Hepatocyte (in vitro differentiated cells): ENCODE data around the gene PI16. TPM values are rescaled to one million over a fixed set of nuclear protein-coding genes. Genes with fewer than 3 reads are reported as not detected.

ENCODE experiments used
- DNase-seq: peaks from one replicate; pipeline ENCODE4 v3.0.0-alpha.2; 2016; ENCODE audit warnings: low spot score
- H2AFZ ChIP-seq: fragments of 200-600 bp; sonication (generic); 2 replicates; pipeline ENCODE4 v1.6.0; 2016; ENCODE audit warnings: antibody characterized with exemption, mild to moderate bottlenecking
- H3K27ac ChIP-seq: fragments of 200-600 bp; sonication (generic); 2 replicates; pipeline ENCODE4 v1.5.1; 2016; ENCODE audit warnings: mild to moderate bottlenecking
- H3K27me3 ChIP-seq: fragments of 200-600 bp; sonication (generic); 2 replicates; pipeline ENCODE4 v1.6.1; 2016
- H3K36me3 ChIP-seq: fragments of 200-600 bp; sonication (generic); replicated peaks from 2 replicates; pipeline ENCODE4 v1.5.1; 2016; ENCODE audit warnings: low read depth; ENCODE audit not compliant: insufficient read depth
- H3K4me1 ChIP-seq: fragments of 200-600 bp; sonication (generic); 2 replicates; pipeline ENCODE4 v1.5.1; 2016; ENCODE audit warnings: mild to moderate bottlenecking, moderate library complexity; ENCODE audit not compliant: insufficient read depth
- H3K4me2 ChIP-seq: fragments of 200-600 bp; sonication (generic); 2 replicates; pipeline ENCODE4 v1.6.0; 2016
- H3K4me3 ChIP-seq: fragments of 200-600 bp; sonication (generic); 2 replicates; pipeline ENCODE4 v1.5.1; 2016; ENCODE audit warnings: mild to moderate bottlenecking
- H3K79me2 ChIP-seq: fragments of 200-600 bp; sonication (generic); 2 replicates; pipeline ENCODE4 v1.6.0; 2017; ENCODE audit warnings: mild to moderate bottlenecking
- H3K9me2 ChIP-seq: fragments of 200-600 bp; sonication (generic); replicated peaks from 2 replicates; pipeline ENCODE4 v1.6.0; 2017; ENCODE audit warnings: mild to moderate bottlenecking; ENCODE audit not compliant: insufficient read depth
- H3K9me3 ChIP-seq: fragments of 200-600 bp; sonication (generic); 2 replicates; pipeline ENCODE4 v1.5.1; 2016; ENCODE audit warnings: low read depth, mild to moderate bottlenecking
- H4K20me1 ChIP-seq: fragments of 200-600 bp; sonication (generic); 2 replicates; pipeline ENCODE4 v1.6.0; 2016; ENCODE audit warnings: mild to moderate bottlenecking; ENCODE audit not compliant: insufficient read depth, poor library complexity, severe bottlenecking
- EZH2 ChIP-seq: fragments of 200-600 bp; sonication (generic); IDR thresholded peaks from 2 replicates; pipeline ENCODE4 v1.6.1; 2016; ENCODE audit warnings: antibody characterized with exemption, mild to moderate bottlenecking, borderline replicate concordance
- EZH2phosphoT487 ChIP-seq: fragments of 200-600 bp; sonication (generic); IDR thresholded peaks from one replicate; pipeline ENCODE4 v1.6.1; 2018; ENCODE audit warnings: antibody characterized with exemption, mild to moderate bottlenecking, low read depth, moderate library complexity; ENCODE audit not compliant: unreplicated experiment, severe bottlenecking
- WGBS: methylation state at CpG from one replicate; pipeline ENCODE4 v1.1.6; 2016; ENCODE audit warnings: low lambda C conversion rate; ENCODE audit errors: missing lambda C conversion rate; 5-methylcytosine and 5-hydroxymethylcytosine counted together
- polyA plus RNA-seq: library from polyadenylated mRNA; unstranded; fragments of >200 nt; fragmentation: Nextera tagmentation; extraction: Ambion mirVana; gene quantifications from 2 replicates; pipeline ENCODE4 v1.2.1, GENCODE V29; 2016
- total RNA-seq: library from RNA; depleted of rRNA; stranded (reverse); fragments of >200 nt; gene quantifications from 2 replicates; pipeline ENCODE4 v1.2.3, GENCODE V29; 2014
- TF ChIP-seq, protein P1 (sequence below): fragments of 200-600 bp; sonication (generic); IDR thresholded peaks from 2 replicates; pipeline ENCODE4 v1.5.1; 2016; ENCODE audit warnings: antibody characterized with exemption, mild to moderate bottlenecking; ENCODE audit not compliant: poor library complexity

The PI16 gene
- total and polyA plus RNA-seq, 2 experiments from 2014 or later, result not detected

DNA sequence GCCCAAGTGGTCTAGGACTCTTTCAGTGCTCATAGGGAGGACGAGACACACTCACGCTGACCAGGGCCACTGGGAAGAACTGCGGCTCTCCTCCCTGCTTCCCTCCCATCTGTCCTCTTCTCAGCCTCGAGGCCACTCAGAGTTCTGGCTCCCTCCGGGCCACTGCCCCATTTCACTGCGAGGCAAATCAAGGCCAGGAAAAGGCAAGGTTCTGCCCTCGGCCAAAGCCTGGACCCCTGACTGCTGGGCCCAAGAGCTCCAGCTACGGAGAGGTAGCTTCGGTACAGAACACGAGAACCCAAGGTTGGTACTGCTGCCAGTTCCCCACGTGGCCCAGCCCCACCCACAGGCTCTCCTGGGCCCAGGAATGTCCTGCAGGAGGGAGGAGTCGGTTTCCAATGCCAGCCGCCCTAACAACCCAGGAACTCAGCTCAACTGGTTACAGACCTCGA, 14.7 kb downstream of the PI16 start:
- Histone ChIP-seq H4K20me1 (no peaks in the 10 kb centered on the region), H3K9me3 (no peaks in the 10 kb centered on the region), H3K27me3 (no peaks in the 10 kb centered on the region), H2AFZ (no peak overlapping the region), H3K9me2 (no peaks in the 10 kb centered on the region), H3K4me1 (no peaks in the 10 kb centered on the region), H3K4me2 (no peak overlapping the region), H3K4me3 (no peak overlapping the region), H3K79me2 (no peaks in the 10 kb centered on the region), H3K36me3 (no peaks in the 10 kb centered on the region), H3K27ac (no peak overlapping the region)
- no peak for TF ChIP-seq EZH2
- WGBS, result 95% methylated on average over 14 of the region's 14 CpGs
- no peak for DNase-seq

DNA sequence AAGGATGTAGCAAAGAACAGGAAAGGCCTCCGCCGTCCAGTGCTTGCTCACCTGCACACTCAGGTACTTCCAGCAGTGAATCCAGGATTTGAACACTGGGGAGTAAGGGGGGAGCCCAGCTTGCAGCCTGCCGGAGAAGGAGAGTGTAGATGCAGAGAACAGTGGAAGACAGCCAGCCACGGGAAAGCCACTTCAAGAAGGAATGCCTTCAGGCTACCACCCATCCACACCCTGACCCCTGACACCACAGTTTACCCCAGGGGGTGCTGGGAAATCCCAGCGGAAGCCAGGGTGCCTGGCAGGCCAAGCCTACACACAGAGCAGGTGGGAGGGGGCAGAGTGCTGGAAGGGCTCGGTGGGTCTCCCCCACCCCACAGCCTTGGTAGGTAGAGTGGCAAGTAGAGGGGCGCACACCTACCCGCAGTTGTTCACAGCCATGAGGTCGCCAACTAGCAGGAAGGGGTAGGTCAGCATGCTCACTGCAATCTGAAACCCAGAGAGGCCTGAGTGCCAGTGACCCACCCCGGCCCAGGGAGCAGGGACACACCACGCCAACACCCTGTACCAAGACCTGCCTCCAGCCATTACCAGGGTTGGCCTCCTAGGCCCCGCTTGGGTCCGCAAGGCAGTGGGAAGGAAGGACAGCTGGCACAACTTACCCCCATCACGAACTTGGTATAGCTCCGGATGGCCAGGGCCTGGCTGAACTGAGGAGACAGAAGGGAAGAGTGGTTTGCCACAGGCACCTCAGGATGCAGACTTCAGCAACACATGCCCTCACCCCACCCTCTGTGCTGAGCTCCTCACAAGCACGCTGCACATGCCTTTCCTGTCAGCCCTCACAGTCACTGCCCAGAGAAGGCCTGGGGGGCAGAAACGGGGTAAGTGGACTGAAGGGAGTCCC, 15.7 kb downstream of the PI16 start:
- 95% methylated on average over 17 of the region's 17 CpGs for WGBS
- DNase-seq, result no peak
- H2AFZ ChIP-seq, result no peak overlapping the region
- H3K9me3 ChIP-seq, result no peaks in the 10 kb centered on the region
- H3K4me3 ChIP-seq, result no peak overlapping the region
- no peaks in the 10 kb centered on the region for H3K79me2 ChIP-seq
- H4K20me1 ChIP-seq, result no peaks in the 10 kb centered on the region
- no peaks in the 10 kb centered on the region for H3K9me2 ChIP-seq
- H3K36me3 ChIP-seq, result peaks cover 4% of the 10 kb centered on the region
- no peaks in the 10 kb centered on the region for H3K27me3 ChIP-seq
- TF ChIP-seq EZH2phosphoT487 (no peak), EZH2 (no peak)
- TF ChIP-seq, protein P1, sequence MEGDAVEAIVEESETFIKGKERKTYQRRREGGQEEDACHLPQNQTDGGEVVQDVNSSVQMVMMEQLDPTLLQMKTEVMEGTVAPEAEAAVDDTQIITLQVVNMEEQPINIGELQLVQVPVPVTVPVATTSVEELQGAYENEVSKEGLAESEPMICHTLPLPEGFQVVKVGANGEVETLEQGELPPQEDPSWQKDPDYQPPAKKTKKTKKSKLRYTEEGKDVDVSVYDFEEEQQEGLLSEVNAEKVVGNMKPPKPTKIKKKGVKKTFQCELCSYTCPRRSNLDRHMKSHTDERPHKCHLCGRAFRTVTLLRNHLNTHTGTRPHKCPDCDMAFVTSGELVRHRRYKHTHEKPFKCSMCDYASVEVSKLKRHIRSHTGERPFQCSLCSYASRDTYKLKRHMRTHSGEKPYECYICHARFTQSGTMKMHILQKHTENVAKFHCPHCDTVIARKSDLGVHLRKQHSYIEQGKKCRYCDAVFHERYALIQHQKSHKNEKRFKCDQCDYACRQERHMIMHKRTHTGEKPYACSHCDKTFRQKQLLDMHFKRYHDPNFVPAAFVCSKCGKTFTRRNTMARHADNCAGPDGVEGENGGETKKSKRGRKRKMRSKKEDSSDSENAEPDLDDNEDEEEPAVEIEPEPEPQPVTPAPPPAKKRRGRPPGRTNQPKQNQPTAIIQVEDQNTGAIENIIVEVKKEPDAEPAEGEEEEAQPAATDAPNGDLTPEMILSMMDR, result no peak
- H3K4me2 ChIP-seq, result no peak overlapping the region
- H3K4me1 ChIP-seq, result no peaks in the 10 kb centered on the region
- no peak overlapping the region for H3K27ac ChIP-seq

DNA sequence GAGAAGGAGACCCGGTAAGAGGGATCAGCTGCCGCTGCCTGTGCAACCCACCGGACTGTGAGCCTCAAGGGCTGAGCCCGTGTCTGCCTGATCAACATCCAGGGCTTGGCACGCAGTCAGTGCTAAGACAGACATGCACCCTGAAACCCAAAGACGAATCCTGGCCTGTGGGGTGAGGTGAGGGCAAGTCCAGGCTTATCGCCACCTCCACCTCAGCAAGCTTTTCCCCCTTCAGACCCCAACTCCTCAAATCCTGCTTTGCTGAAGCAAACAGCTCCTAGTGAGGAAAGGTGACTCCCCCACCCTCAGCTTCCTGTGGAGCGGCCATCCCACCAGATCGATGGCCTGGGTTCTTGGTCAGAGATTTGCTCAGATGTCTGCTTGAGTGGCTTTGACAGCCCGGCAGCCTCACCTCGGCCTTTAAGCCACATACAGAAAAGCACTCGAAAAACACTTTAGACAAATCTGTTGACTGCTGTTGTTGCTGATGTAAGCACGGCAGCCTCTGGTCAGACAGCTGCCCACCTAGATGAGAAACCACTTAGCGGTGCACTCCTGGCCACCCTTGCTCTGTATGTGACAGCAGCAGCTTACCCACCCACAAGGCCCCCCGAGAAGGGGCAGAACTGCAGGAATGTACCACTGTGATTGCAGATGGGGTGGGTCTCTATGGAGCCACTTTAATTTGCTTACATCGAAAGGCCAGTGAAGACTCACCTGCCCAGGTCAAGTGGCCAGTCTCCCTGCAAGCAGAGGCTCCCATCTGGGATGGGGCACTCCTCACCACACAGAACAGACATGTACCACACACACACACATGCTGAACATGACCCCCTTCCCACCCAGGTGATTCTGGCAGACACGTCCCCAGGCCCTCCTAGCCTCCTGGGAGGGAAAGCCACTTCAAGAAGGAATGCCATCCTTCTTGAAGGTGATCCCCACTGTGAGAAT, 16.6 kb downstream of the PI16 start:
- H3K27ac ChIP-seq, result no peak overlapping the region
- H3K36me3 ChIP-seq, result peaks cover 7% of the 10 kb centered on the region
- no peak overlapping the region for H3K4me2 ChIP-seq
- WGBS, result 86% methylated on average over 17 of the region's 17 CpGs
- no peaks in the 10 kb centered on the region for H3K9me2 ChIP-seq
- no peak for TF ChIP-seq EZH2phosphoT487
- TF ChIP-seq EZH2, result no peak
- TF ChIP-seq, protein P1, result no peak
- H3K4me1 ChIP-seq, result no peaks in the 10 kb centered on the region
- DNase-seq, result no peak
- no peak overlapping the region for H3K4me3 ChIP-seq
- no peaks in the 10 kb centered on the region for H3K27me3 ChIP-seq
- H3K9me3 ChIP-seq, result no peaks in the 10 kb centered on the region
- H4K20me1 ChIP-seq, result no peaks in the 10 kb centered on the region
- no peak overlapping the region for H2AFZ ChIP-seq
- H3K79me2 ChIP-seq, result no peaks in the 10 kb centered on the region
